ENCODE measurements around the gene NT5C1A.

DNA sequence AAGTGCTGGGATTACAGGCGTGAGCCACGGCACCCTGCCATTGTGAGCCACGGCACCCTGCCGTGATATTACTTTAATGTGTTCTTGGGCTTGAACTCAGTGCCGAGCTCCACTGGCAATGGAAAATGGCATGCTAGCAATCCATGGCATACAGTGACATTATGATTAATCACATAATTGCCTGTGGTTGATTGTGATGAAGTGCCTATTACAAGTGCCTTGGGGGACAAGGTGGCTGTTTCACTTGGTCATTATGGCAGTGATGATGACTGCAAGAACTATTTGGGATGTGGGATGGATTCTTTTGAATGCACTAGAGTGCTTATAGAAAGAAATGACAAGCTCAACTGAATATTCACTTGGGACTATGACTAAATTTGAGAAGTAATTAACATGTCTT, 41.6 kb upstream of the NT5C1A start:
- TF ChIP-seq, protein P1, sequence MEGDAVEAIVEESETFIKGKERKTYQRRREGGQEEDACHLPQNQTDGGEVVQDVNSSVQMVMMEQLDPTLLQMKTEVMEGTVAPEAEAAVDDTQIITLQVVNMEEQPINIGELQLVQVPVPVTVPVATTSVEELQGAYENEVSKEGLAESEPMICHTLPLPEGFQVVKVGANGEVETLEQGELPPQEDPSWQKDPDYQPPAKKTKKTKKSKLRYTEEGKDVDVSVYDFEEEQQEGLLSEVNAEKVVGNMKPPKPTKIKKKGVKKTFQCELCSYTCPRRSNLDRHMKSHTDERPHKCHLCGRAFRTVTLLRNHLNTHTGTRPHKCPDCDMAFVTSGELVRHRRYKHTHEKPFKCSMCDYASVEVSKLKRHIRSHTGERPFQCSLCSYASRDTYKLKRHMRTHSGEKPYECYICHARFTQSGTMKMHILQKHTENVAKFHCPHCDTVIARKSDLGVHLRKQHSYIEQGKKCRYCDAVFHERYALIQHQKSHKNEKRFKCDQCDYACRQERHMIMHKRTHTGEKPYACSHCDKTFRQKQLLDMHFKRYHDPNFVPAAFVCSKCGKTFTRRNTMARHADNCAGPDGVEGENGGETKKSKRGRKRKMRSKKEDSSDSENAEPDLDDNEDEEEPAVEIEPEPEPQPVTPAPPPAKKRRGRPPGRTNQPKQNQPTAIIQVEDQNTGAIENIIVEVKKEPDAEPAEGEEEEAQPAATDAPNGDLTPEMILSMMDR (IDR thresholded peaks at IDR 0.05; ENCODE audit: poor library complexity, severe bottlenecking) = no peak
- TF ChIP-seq RAD21 (conservative IDR thresholded peaks at IDR 0.05) = no peak
